Amniotic stem cell (primary cell): ENCODE measurements around the gene OSGEPL1.
"Not testable (repeated sequence)": the region's sequence is repeated elsewhere in the genome, so short reads cannot be mapped to it uniquely, and the experiment has no call there.

ENCODE experiments used
- DNase-seq: peaks from one replicate; lab custom pipeline; 2025; lab: John Stamatoyannopoulos, UW

Gene OSGEPL1

GRCh38 chr2:189729430-189729829 lies 33.2 kb downstream of the OSGEPL1 start:
- no peak for DNase-seq

- no peak for DNase-seq
Measured at GRCh38 chr2:189726849-189727248, 35.7 kb downstream of the OSGEPL1 start.

GRCh38 chr2:189726271-189726670 lies 36.3 kb downstream of the OSGEPL1 start:
- no peak for DNase-seq

- no peak for DNase-seq
Measured at GRCh38 chr2:189723192-189723591, 39.4 kb downstream of the OSGEPL1 start.

GRCh38 chr2:189719571-189719970 lies 43.0 kb downstream of the OSGEPL1 start:
- no peak for DNase-seq

- not testable (repeated sequence) for DNase-seq
Measured at GRCh38 chr2:189717593-189717992, 45.0 kb downstream of the OSGEPL1 start.

- no peak for DNase-seq
Measured at GRCh38 chr2:189709501-189710221, 52.9 kb downstream of the OSGEPL1 start.

- DNase-seq = no peak
Measured at GRCh38 chr2:189702071-189702470, 60.5 kb downstream of the OSGEPL1 start.

- no peak for DNase-seq
Measured at GRCh38 chr2:189700681-189701080, 61.9 kb downstream of the OSGEPL1 start.

GRCh38 chr2:189698020-189698887 lies 64.3 kb downstream of the OSGEPL1 start:
- peak; percentile 38 for DNase-seq
